ENCODE measurements around the gene CCL27. TPM values are rescaled to one million over a fixed set of nuclear protein-coding genes. Genes with fewer than 3 reads are reported as not detected.

CCL27 gene
- total and polyA plus RNA-seq, 7 donors = 0.63 TPM; not detected in 6

GRCh38 chr9:34624475-34625185 lies 37.8 kb downstream of the CCL27 start:
- WGBS, 2 donors = 18 to 28% methylated on average over 39 of the region's 39 CpGs
- TF ChIP-seq EP300 (IDR thresholded peaks at IDR 0.05) = no peak
- TF ChIP-seq POLR2AphosphoS5 (IDR thresholded peaks at IDR 0.05) = no peak
- H3K9me3 ChIP-seq = no peaks in the 10 kb centered on the region
- H3K27ac ChIP-seq = no peak overlapping the region
- H3K36me3 ChIP-seq = no peaks in the 10 kb centered on the region
- H3K4me1 ChIP-seq = peaks cover 0 to 37% (median 29%) of the 10 kb centered on the region in 4 donors
- H3K27me3 ChIP-seq = peaks cover 55 to 80% (median 75%) of the 10 kb centered on the region in 3 donors
- H3K4me3 ChIP-seq = no peak overlapping the region
- intact Hi-C loops (cut with DNase I) = no loop called here
- DNase-seq = no peak

GRCh38 chr9:34623374-34624235 lies 38.9 kb downstream of the CCL27 start:
- Histone ChIP-seq H3K36me3 (no peaks in the 10 kb centered on the region), H3K27ac (no peak overlapping the region), H3K27me3 (peaks cover 45 to 70% (median 65%) of the 10 kb centered on the region in 3 donors), H3K4me1 (peaks cover 0 to 36% (median 26%) of the 10 kb centered on the region in 4 donors), H3K9me3 (no peaks in the 10 kb centered on the region), H3K4me3 (no peak overlapping the region)
- DNase-seq = peak; percentile 71
- TF ChIP-seq EP300 (IDR thresholded peaks at IDR 0.05) = no peak
- TF ChIP-seq POLR2AphosphoS5 (IDR thresholded peaks at IDR 0.05) = no peak
- no peak for TF ChIP-seq POLR2A (IDR thresholded peaks at IDR 0.05)
- TF ChIP-seq, protein P1, sequence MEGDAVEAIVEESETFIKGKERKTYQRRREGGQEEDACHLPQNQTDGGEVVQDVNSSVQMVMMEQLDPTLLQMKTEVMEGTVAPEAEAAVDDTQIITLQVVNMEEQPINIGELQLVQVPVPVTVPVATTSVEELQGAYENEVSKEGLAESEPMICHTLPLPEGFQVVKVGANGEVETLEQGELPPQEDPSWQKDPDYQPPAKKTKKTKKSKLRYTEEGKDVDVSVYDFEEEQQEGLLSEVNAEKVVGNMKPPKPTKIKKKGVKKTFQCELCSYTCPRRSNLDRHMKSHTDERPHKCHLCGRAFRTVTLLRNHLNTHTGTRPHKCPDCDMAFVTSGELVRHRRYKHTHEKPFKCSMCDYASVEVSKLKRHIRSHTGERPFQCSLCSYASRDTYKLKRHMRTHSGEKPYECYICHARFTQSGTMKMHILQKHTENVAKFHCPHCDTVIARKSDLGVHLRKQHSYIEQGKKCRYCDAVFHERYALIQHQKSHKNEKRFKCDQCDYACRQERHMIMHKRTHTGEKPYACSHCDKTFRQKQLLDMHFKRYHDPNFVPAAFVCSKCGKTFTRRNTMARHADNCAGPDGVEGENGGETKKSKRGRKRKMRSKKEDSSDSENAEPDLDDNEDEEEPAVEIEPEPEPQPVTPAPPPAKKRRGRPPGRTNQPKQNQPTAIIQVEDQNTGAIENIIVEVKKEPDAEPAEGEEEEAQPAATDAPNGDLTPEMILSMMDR (IDR thresholded peaks at IDR 0.05) = no peak
- intact Hi-C loops (cut with DNase I) = no loop called here
- 8 to 21% methylated on average over 63 of the region's 63 CpGs for WGBS, 2 donors

GRCh38 chr9:34620061-34620994 lies 42.1 kb downstream of the CCL27 start, which contains the start of gene DCTN3:
Gene DCTN3, minus strand, starts transcription at chr9:34620495. Its CDS starts 31 bp downstream, at chr9:34620464.
- TF ChIP-seq POLR2AphosphoS5 (IDR thresholded peaks at IDR 0.05) (peak in 3 of 4 donors; percentile 63 to 83 (median 82)), POLR2A (IDR thresholded peaks at IDR 0.05) (peak in 1 of 2 donors; percentile 21), EP300 (IDR thresholded peaks at IDR 0.05) (no peak)
- TF ChIP-seq, protein P1 (IDR thresholded peaks at IDR 0.05) = no peak
- Histone ChIP-seq H3K27ac (peak within 1 kb of the TSS; percentile 47 to 71 (median 62)), H3K4me3 (peak within 1 kb of the TSS; percentile 70 to 95 (median 82)), H3K36me3 (peaks cover 9 to 32% (median 22%) of the 10 kb centered on the region in 4 donors), H3K4me1 (peaks cover 0 to 30% (median 23%) of the 10 kb centered on the region in 4 donors), H3K27me3 (peaks cover 23 to 37% (median 34%) of the 10 kb centered on the region in 3 donors), H3K9me3 (no peaks in the 10 kb centered on the region)
- intact Hi-C loops (cut with DNase I) = no loop called here
- 4% methylated on average over 43 of the region's 43 CpGs for WGBS, 2 donors
- DNase-seq = peak; percentile 98

DNA sequence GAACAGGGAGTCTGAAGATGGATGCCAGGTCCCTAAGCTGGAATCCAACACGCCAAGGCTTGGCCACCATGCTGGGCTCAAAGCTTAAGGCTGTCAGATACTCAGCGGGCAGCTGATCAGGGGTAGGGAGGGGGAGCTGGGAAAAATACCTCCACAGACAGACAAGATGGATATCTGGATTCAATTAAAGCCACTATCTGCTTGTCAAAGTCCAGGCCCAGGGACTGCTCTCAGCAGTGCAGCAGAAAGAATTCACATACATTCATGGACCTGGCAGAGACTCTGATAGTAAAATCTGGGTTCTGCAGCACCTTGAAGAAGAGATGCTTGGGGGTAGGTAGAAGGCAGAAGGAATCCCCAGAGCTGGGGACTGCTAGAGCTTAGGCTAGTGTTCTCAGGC lies 47.3 kb downstream of the CCL27 start:
- no peak for DNase-seq
- H3K36me3 ChIP-seq = peaks cover 14 to 51% (median 33%) of the 10 kb centered on the region in 4 donors

More for the DNA sequence above, 47.3 kb downstream of the CCL27 start:
- Histone ChIP-seq H3K4me3 (no peak overlapping the region), H3K4me1 (peaks cover 0 to 35% (median 31%) of the 10 kb centered on the region in 4 donors), H3K27me3 (no peaks in the 10 kb centered on the region), H3K9me3 (no peaks in the 10 kb centered on the region), H3K27ac (no peak overlapping the region)
- intact Hi-C loops (cut with DNase I) = no loop called here
- TF ChIP-seq EP300 (IDR thresholded peaks at IDR 0.05) (no peak), POLR2AphosphoS5 (IDR thresholded peaks at IDR 0.05) (no peak), POLR2A (IDR thresholded peaks at IDR 0.05) (no peak)
- TF ChIP-seq, protein P1 (IDR thresholded peaks at IDR 0.05) = no peak
- 92 to 94% methylated on average over 2 of the region's 2 CpGs for WGBS, 2 donors
